Neural cell (in vitro differentiated cells): ENCODE measurements around the gene SH3D19.

Source experiments
- CTCF ChIP-seq: fragments of 450-650 bp; IDR thresholded peaks from 2 replicates; pipeline ENCODE4 v1.5.1; 2014; ENCODE audit warnings: antibody characterized with exemption, mild to moderate bottlenecking, moderate library complexity; ENCODE audit not compliant: poor library complexity, severe bottlenecking
- EP300 ChIP-seq: fragments of 450-650 bp; conservative IDR thresholded peaks from 2 replicates; pipeline ENCODE4 v1.6.1; 2014; ENCODE audit warnings: antibody characterized with exemption, mild to moderate bottlenecking, moderate library complexity; ENCODE audit not compliant: poor library complexity, severe bottlenecking
- EZH2 ChIP-seq: fragments of 200-600, 300-800 bp; shearing (Covaris generic), sonication (generic); IDR thresholded peaks from 2 replicates; pipeline ENCODE4 v1.6.1; 2014; ENCODE audit warnings: antibody characterized with exemption, low read length, borderline replicate concordance, mild to moderate bottlenecking; ENCODE audit not compliant: insufficient read depth, poor library complexity, severe bottlenecking
- POLR2AphosphoS5 ChIP-seq: IDR thresholded peaks from 2 replicates; pipeline ENCODE4 v1.6.1; 2012
- RAD21 ChIP-seq: fragments of 450-650 bp; conservative IDR thresholded peaks from 2 replicates; pipeline ENCODE4 v1.6.1; 2014; ENCODE audit warnings: antibody characterized with exemption, mild to moderate bottlenecking, moderate library complexity
- REST ChIP-seq: IDR thresholded peaks from 2 replicates; pipeline ENCODE4 v1.6.1; 2012; ENCODE audit warnings: borderline replicate concordance
- SMC3 ChIP-seq: fragments of 450-650 bp; conservative IDR thresholded peaks from 2 replicates; pipeline ENCODE4 v1.6.1; 2014; ENCODE audit warnings: antibody characterized with exemption, mild to moderate bottlenecking, moderate library complexity; ENCODE audit not compliant: poor library complexity
- TAF1 ChIP-seq: IDR thresholded peaks from 2 replicates; pipeline ENCODE4 v1.6.1; 2012; ENCODE audit warnings: low read depth

GRCh38 chr4:151314010-151314355 is 11.4 kb downstream of the SH3D19 start:
- TF ChIP-seq SMC3 (no peak), CTCF (no peak), TAF1 (no peak), EZH2 (no peak), POLR2AphosphoS5 (no peak), REST (no peak), EP300 (no peak), RAD21 (no peak)
